C4-2B (cell line): ENCODE measurements around the gene FRMPD1.
"Not testable (repeated sequence)": the region's sequence is repeated elsewhere in the genome, so short reads cannot be mapped to it uniquely, and the experiment has no call there.

Experiments used
- H3K27ac ChIP-seq: fragments of 450-650 bp; 2 replicates; pipeline ENCODE4 v1.5.1; 2017
- ZFX ChIP-seq: fragments of 450-650 bp; IDR thresholded peaks from 2 replicates; pipeline ENCODE4 v1.6.1; 2017
- TF ChIP-seq, protein P1 (sequence below): fragments of 450-650 bp; conservative IDR thresholded peaks from 2 replicates; pipeline ENCODE4 v1.5.1; 2017; ENCODE audit warnings: mild to moderate bottlenecking

FRMPD1 gene

DNA sequence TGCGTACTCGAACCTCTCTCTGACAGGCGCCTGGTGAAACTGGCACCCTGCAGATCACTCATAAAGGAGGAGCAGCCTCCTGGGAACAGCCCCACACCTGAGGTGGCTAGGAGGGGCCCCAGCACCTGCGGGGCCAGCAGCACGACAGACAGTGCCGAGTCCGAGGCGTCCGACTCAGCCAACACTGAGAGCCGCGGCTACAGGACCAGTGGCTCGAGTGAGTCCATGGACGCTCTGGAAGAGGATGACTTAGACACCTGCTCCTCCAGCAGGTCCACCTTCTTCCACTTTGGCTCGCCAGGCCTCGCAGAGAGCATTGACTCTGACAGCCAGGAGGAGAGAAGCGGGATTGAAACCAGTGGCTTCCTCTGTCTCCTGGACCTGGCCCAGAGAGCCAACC, 89.4 kb downstream of the FRMPD1 start:
- TF ChIP-seq, protein P1, sequence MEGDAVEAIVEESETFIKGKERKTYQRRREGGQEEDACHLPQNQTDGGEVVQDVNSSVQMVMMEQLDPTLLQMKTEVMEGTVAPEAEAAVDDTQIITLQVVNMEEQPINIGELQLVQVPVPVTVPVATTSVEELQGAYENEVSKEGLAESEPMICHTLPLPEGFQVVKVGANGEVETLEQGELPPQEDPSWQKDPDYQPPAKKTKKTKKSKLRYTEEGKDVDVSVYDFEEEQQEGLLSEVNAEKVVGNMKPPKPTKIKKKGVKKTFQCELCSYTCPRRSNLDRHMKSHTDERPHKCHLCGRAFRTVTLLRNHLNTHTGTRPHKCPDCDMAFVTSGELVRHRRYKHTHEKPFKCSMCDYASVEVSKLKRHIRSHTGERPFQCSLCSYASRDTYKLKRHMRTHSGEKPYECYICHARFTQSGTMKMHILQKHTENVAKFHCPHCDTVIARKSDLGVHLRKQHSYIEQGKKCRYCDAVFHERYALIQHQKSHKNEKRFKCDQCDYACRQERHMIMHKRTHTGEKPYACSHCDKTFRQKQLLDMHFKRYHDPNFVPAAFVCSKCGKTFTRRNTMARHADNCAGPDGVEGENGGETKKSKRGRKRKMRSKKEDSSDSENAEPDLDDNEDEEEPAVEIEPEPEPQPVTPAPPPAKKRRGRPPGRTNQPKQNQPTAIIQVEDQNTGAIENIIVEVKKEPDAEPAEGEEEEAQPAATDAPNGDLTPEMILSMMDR, result no peak
- TF ChIP-seq ZFX, result no peak
- no peak overlapping the region for H3K27ac ChIP-seq

DNA sequence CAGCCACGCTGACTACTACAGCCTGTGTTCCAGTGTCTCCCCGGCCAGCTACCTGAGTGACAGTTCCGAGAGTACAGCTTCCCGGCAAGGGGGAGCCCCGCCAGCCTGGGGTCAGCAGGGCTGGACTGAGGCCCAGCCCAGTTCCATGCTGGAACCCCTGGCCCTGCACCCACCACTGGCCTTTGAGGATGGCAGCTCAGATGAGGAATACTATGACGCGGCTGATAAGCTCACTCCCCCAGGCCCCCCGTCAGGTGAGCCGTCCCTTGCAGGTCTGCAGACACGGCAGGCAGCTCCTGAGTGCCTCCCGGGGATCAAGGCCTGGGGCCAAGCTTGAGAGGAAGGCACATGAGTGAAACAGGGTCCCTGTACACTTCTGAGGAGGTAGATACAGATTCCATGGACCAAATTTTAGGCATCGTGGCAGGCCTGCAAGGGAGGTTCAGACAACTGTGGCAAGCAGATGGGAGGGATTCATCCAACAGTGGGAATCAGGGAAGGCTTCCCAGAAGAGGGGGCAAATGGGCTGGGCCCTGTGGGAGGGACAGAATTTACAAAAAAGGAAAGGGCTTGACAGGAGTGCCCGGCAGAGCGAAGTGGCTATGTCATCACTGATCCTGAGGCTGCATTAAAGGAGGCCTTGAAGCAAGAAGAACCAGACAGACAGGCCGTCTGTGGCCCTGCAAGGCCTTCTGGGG, 90.0 kb downstream of the FRMPD1 start:
- TF ChIP-seq, protein P1, result no peak
- no peak for TF ChIP-seq ZFX
- H3K27ac ChIP-seq, result no peak overlapping the region

DNA sequence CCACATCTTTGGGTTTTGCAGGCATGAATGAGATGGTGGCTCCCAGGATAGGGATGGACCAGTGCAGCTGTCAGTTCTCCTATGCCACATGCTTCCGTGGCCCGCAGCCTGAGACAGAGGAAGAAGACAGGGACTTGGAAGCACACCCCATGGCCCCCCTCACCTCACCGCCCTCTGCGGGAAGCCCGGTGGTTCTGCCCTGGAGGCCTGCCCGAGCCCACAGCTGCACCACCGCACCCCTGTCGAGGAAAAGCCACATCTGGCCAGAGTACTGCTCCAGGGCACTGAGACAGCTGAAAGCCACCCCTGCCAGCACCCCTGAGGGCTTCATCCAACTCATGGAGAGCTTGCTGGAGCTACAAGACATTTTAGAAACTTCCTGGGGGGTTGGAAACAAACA, 95.2 kb downstream of the FRMPD1 start:
- no peak overlapping the region for H3K27ac ChIP-seq
- TF ChIP-seq, protein P1, result no peak

DNA sequence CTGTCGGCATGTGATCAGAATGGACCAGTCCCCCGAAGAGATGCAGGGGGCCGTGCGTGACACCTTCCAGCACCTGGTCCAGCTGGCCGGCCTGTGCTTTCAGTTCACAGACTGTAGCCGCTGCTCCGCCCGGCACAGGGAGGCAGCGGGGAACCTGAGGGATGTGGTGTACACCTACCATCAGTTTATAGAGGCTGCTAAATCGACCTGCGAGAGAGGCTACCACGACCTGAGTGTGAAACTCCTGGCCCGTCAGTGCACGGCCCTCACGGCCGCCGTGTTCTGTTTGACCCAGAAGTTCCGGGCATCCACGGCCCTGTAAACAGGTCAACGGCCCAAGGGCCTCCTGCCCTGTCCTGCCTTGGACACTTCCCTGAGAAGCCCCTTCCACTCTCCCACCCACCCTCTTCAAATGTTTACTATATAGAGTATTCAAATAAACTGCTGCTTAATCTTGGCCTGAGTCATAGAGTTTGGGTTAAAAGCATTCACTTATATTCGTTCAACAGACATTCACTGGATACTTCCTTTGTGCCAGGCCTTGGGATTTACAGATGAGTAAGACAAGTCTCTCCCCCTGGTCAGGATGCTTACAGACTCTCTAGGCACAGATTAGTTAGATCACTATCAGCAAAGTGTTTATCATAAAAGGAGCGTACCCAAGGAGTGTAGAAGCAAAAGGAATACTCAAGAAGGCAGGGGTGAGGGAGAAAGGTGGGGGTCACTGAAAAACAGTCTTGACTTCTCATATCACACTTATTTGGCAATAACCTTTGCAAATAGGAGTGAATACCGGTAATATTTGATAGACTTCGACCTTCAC, 95.9 kb downstream of the FRMPD1 start:
- TF ChIP-seq, protein P1, result no peak
- no peak for TF ChIP-seq ZFX
- no peak overlapping the region for H3K27ac ChIP-seq

DNA sequence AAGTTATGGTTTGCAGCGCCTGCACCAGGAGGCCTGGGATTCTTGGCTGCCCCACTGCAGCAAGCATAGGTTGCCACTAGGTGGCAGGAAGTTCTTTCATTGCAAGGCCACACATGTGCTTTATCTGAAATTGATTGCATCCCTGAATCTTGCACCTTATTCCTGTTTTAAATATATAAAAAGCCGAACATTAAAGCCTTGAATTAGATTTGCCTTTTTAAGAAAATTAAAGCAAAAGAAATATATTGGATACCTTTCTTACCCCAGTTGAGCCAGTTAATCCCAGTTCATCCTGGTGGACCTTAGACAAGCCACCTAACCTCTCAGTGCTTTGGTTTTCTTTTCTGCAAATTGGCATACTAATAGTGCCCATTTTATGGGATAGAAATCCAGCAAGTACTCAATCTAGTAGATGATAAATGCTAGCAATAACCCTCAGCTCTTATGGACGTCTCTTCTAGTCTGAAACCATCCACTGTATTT, 96.6 kb downstream of the FRMPD1 start:
- no peak overlapping the region for H3K27ac ChIP-seq
- TF ChIP-seq, protein P1, result peak; percentile 99
- no peak for TF ChIP-seq ZFX

DNA sequence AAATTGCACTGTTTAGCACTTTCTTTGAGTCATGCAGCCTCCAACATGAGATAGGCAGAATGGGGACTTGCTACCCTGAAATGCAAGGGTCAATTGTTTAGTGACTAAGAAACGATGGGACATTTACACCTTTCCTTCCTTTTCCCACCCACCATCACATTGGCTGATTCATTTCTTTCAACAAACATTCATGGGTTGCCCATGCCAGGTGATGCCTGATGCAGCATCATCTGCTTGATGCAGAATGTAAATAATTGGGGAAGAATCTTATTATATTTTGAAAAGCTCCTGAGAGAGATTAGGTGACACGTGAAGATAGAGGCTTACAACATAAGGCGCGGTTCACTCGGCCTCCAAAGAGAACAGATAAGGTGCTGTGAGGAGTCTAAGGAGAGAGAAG, 98.4 kb downstream of the FRMPD1 start:
- TF ChIP-seq, protein P1, result no peak
- no peak for TF ChIP-seq ZFX
- no peak overlapping the region for H3K27ac ChIP-seq

DNA sequence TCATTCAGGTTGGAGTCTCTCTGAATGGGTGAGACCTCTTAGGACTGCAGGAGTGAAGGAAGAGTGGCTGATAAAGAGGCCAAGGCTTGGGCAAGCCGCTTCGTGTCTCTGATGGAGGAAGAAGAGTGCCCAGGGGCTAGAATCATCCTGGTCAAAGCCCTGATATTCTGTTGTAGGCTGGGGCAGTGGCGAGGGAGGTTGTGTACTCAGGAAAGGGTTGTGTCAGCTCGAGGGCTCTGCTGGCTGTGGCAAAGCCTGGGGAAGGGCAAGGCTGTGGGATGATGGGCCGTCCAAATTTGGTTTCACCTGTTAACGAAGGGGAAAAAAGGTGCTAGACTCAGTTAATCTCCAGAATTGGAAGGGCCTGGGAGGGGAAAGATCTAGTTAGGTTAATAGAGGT, 100.4 kb downstream of the FRMPD1 start:
- TF ChIP-seq, protein P1, result no peak
- TF ChIP-seq ZFX, result no peak
- no peak overlapping the region for H3K27ac ChIP-seq

DNA sequence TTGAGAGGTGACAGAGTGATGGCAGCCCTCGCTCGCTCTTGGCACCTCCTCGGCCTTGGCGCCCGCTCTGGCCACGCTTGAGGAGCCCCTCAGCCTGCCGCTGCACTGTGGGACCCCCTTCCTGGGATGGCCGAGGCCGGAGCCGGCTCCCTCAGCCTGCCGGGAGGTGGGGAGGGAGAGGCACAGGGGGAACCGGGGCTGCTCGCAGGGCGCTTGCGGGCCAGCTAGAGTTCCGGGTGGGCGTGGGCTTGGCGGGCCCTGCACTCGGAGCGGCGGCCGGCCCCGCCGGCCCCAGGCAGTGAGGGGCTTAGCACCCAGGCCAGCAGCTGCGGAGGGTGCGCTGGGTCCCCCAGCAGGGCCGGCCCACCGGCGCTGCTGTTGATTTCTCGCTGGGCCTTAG, 101.0 kb downstream of the FRMPD1 start:
- H3K27ac ChIP-seq, result not testable (repeated sequence)

DNA sequence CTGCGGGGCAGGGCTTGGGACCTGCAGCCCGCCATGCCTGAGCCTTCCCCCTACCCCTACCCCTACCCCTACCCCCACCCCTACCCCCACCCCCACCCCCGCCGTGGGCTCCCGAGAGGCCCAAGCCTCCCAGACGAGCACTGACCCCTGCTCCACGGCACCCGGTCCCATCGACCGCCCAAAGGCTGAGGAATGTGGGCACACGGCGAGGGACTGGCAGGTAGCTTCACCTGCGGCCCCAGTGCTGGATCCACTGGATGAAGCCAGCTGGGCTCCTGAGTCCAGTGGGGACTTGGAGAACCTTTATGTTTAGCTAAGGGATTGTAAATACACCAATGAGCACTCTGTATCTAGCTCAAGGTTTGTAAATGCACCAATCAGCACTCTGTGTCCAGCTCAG, 101.4 kb downstream of the FRMPD1 start:
- not testable (repeated sequence) for H3K27ac ChIP-seq
